NB4 (cell line): ENCODE measurements around the gene QSOX1.

Experiments used
- CTCF ChIP-seq: IDR thresholded peaks from one replicate; pipeline ENCODE4 v1.5.1; 2012; ENCODE audit warnings: low read depth, low read length
- MAX ChIP-seq: IDR thresholded peaks from 2 replicates; pipeline ENCODE4 v1.6.1; 2011; ENCODE audit warnings: low read depth, low read length
- MYC ChIP-seq: IDR thresholded peaks from 2 replicates; pipeline ENCODE4 v1.6.1; 2011; ENCODE audit warnings: low read depth, low read length
- POLR2A ChIP-seq: IDR thresholded peaks from 2 replicates; pipeline ENCODE4 v1.6.1; 2011; ENCODE audit warnings: mild to moderate bottlenecking; ENCODE audit not compliant: insufficient read length; ENCODE audit errors: extremely low read depth

GRCh38 chr1:180238675-180239074 lies 84.0 kb downstream of the QSOX1 start:
- TF ChIP-seq CTCF (no peak), POLR2A (no peak), MAX (no peak), MYC (no peak)
